ENCODE results near the gene MSLN.

The MSLN gene

GRCh38 chr16:813916-814412, 53.4 kb downstream of the MSLN start:
- DNase-seq, result no peak

- no peak for DNase-seq
Observed at GRCh38 chr16:814974-815373, 54.4 kb downstream of the MSLN start.

GRCh38 chr16:815861-816260, 55.3 kb downstream of the MSLN start:
- no peak for DNase-seq

- DNase-seq, result no peak
Observed at GRCh38 chr16:817001-817906, 56.7 kb downstream of the MSLN start.

GRCh38 chr16:818132-818531, 57.6 kb downstream of the MSLN start:
- no peak for DNase-seq

Data from NCI-H1436 treated with DMSO at 0.1 percent for 48 hours (cell line).